GM19397 (cell line): ENCODE measurements around the gene BMERB1.
"Not testable (repeated sequence)": the region's sequence is repeated elsewhere in the genome, so short reads cannot be mapped to it uniquely, and the experiment has no call there.

Experiments used
- ATAC-seq: cut with Tn5 transposase; IDR thresholded peaks from one replicate; pipeline ENCODE4 v1.9.1; 2021; ENCODE audit warnings: mild to moderate bottlenecking, moderate library complexity; ENCODE audit not compliant: unreplicated experiment

BMERB1 gene

GRCh38 chr16:15607221-15607699 lies 172.9 kb downstream of the BMERB1 start:
- ATAC-seq = not testable (repeated sequence)

GRCh38 chr16:15607700-15608396 lies 173.5 kb downstream of the BMERB1 start:
- ATAC-seq = no peak

DNA sequence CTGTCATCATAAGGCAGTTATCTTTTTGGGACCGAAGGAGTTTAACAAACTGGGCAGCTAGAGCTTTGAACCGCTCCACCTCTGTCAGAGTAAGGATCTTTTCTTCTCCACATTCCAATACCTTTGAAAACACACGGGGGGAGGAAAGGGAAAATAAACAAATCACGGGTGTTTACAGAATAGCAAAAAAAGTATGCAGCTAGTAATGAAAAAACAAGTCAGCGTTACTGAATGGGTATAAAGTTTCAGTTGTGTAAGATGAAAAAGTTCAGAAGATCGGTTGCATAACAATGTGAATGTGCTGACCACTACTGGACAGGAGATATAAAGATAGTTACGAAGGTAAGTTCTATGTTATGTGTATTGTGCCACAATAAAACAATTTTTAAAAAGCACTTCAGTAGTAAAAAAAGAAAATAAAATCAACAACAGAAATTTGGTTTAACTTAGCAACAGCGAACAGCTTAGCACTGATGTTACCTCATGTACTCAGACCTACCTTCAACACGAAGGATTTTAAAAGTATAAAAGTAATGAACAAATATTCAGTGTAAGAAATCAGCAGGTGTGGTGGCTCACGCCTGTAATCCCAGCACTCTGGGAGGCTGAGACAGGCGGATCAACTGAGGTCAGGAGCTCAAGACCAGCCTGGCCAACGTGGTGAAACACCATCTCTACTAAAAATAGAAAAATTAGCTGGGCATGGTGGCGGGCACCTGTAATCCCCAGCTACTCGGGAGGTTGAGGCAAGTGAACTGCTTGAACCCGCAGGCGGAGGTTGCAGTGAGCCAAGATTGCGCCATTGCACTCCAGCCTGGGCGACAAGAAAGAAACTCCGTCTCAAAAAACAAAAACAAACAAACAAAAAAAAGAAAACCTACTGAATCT lies 174.3 kb downstream of the BMERB1 start:
- no peak for ATAC-seq

GRCh38 chr16:15609286-15609649 lies 174.9 kb downstream of the BMERB1 start:
- ATAC-seq = no peak

- no peak for ATAC-seq
Observed at GRCh38 chr16:15610369-15610871, 176.0 kb downstream of the BMERB1 start.

DNA sequence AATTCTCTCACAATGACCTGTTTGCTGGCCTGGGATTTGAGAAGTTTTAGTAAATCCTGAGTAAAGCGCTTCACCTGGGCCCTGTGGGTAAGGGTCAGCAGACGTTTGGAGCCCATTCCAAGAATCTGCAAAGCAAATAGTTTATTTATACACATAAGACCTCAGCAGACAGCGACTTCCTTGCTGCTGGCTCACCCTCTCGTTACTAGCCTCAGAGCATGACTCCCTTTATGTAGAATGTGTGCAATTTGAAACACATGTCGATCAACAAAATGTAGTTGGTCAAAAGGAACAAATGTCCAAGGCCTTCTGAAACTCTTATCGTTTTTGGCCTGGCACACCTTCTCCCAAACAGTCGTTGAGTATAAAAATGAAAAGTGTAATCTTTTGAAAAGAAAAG lies 177.2 kb downstream of the BMERB1 start:
- no peak for ATAC-seq

DNA sequence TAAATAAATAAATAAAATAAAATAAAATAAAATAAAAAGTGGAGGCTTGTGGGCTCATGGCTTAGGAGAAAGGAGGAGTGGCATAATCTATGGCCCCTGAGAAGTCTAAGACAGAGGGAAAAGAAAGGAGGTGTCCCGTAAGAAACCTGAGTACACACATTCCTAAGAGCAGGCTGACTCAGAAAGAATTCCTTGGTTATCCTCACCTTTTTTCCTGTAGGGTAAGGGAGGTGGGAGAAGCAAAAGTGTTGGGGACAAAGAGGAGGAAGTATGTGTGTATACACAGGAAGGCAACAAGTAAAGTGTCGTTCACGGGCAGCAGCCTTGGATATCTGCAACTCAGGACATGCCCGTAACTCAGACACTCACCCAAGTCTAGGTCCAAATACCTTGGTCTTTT lies 179.3 kb downstream of the BMERB1 start:
- no peak for ATAC-seq

DNA sequence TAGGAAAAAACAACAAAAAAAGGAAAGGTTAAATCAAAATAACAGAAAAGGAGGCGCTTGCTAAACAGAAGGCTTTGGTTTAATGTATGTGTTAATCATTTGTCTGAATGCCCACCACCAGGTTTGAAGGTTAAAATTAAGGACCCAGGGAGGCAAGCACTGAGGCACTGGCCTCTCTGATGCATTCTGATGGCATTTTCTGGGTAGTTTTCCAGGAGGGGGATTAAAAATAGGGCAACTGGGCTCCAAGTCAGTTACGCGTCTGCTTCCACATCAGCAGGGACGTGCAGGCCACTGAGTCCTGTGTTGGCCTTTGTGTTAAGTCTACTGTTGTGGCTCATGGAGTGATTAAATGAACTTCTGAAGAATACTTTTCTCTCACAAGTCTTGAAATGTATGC lies 181.6 kb downstream of the BMERB1 start:
- ATAC-seq = no peak

DNA sequence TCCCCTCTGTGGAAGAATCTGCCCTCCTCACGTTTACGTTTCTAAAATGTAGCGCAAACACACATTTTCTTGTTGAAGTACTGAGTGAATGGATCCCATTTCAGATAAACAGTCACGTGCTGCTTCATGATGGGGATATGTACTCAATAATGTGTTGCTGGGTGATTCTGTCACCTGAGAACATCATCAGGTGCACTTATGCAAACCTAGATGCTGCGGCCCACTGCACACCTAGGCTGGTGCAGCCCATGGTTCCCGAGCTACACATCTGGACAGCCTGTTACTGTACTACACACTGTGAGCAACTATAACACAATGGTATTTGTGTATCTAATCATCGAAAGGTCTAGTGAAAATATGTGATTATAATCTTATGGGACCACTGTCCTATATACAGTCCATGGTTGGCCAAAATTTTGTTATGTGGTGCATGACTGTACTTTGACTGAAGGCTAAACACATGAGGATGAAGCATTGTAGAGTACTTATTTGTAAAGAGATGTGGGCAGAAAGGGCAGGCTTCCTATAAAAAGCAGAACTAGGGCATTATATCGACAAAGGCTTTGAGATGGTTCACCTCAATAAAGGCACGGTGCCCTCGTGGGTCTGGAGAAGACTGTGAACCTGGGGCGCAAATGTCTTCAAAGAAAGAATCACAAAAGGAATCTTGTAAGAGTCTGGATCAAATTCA lies 182.2 kb downstream of the BMERB1 start:
- no peak for ATAC-seq

DNA sequence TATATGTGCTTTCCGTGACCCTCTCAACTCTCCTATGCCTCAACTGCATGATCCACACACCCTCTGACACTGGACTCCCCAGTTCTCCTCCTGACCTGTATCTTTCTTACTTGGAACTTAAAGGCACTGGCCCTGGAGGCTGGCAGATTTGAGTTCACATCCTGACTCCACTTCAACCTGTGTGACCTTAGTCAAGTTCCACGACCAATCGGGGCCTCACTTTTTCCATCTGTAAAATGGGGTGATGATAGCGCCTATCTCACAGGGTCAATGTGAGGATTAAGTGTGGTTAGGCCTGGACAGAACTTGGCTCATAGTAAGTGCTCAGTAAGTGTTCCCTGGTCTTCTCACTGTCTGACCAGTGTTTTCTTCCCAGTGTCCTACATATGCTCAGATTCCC lies 183.5 kb downstream of the BMERB1 start:
- ATAC-seq = no peak

DNA sequence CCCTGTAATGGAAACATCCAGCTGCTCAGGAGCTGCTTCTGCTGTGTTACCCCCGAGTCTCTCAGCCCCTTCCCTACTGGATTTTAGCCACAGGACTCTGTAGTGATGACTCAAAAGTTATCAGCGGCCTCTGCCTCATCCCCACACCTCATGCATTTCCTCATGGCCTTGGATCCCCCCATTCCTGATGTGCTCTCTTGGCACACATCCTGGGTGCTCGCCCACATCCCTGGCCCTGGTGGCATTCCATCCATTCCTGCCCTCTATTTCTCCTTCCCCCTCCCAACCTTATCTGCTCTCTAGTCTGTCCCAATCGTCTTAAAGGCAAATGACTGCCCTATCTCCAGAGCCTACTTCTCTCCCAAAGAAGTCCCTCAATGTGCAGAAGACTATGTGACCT lies 184.0 kb downstream of the BMERB1 start:
- no peak for ATAC-seq

- no peak for ATAC-seq
Observed at GRCh38 chr16:15620611-15621195, 186.3 kb downstream of the BMERB1 start.

DNA sequence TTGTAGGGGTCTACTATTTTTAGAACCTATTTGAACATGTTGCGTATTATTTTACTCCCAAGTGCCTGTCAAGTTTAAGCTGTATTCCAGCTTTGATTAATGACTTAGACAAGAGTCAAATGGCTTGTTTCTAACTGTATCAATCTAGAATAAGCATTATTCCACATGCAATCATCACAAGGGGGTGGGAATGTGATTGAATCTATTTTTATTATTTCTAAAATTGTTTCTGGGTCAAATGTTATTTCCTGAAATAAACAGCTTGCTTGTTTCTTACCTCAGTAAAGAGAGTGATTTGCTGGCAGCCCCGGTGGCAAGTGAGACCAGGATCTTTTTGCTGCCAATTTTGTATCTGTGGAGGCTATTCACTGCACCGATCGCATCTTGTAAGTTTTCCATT lies 187.1 kb downstream of the BMERB1 start:
- ATAC-seq = no peak

DNA sequence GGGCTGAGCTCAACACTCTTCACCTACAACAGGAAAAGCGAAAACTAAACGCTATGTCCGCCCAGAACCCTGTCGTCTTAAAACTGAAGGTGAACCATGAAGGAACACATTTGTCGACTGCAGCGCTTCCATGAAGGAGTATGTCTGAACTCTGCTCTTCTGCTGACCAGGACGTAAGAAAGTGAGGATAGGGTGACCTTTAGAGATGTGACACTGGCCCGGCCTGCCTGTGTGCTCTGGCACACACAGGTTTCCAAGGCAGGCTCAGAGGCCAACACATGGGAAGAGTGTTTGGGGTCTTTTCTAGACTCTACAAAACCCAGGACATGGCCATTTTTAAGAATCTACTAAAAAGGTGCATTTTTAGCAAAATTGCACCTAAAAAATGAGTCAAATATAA lies 187.5 kb downstream of the BMERB1 start:
- no peak for ATAC-seq

DNA sequence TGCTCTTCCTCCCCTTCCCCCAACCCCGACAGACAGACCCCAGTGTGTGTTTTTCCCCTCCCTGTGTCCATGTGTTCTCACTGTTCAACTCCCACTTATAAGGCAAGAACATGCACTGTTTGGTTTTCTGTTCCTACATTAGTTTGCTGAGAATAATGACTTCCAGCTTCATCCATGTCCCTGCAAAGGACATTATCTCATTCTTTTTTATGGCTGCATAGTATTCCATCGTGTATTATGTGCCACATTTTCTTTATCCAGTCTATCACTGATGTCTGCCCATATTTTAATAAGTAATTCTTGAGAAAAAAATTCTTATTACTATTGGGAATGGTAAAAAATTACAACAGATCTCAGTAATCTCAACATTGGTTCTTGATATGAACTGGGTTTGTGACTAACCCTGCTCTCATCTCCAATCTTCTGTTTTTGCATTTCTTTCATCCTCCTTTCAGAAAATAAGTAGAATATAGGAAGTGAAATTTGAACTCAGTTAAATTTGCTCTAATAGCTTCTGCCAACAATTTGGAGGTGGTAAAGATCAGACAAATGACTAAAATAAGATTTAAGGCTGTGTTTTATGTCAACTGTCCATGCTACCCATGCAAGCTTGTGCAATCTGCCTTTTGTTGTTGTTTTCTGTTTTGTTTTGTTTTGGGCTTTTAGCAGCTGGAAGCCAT lies 197.5 kb downstream of the BMERB1 start:
- no peak for ATAC-seq

GRCh38 chr16:15635926-15636325 lies 201.5 kb downstream of the BMERB1 start:
- ATAC-seq = no peak

- ATAC-seq = no peak
Observed at GRCh38 chr16:15636392-15636873, 202.0 kb downstream of the BMERB1 start.
